K562 (cell line): ENCODE data around the gene JMY. TPM values are rescaled to one million over a fixed set of nuclear protein-coding genes. Genes with fewer than 3 reads are reported as not detected.
A peak's percentile ranks its signal among the peaks of the same experiment; 100 is the strongest.

Experiments
- ATAC-seq: fragments of 200-7000 bp; cut with Tn5 transposase; 3 replicates; pipeline ENCODE4 v1.9.1; 2020; ENCODE audit warnings: moderate library complexity
- BruUV-seq: library from RNA; stranded (reverse); fragments of 400-500 nt; replicated peaks from 2 replicates; lab custom pipeline; 2021; lab: Mats Ljungman, UMichigan
- CTCF ChIA-PET: fragments of 300-600 bp; formaldehyde crosslinking; extraction: SDS; loops from one replicate; lab custom pipeline; 2021; ENCODE audit warnings: low intra/inter-chr PET ratio; lab: Yijun Ruan, JAX
- POLR2A ChIA-PET: fragments of 300-600, 350-650 bp; sonication (Branson Sonifier 250); formaldehyde crosslinking; extraction: SDS; loops from one replicate; lab custom pipeline; 2021; ENCODE audit warnings: antibody characterized with exemption, inconsistent platforms; lab: Yijun Ruan, JAX
- DNase-seq, 4 experiments: peaks; one replicate each; pipeline versions ENCODE4 v3.0.0 to v3.0.0-alpha.2; 2011 to 2018; ENCODE audit warnings: low spot score in 3 of 4, mixed read lengths in 3 of 4; ENCODE audit errors: extremely low read depth in 1 of 4
- FAIRE-seq: peaks from 2 replicates; lab custom pipeline; 2011; peaks lifted over from hg19 to GRCh38; lab: Jason Lieb, UNC
- H2AFZ ChIP-seq: 2 replicates; pipeline ENCODE4 v1.6.0; 2011; ENCODE audit warnings: low read depth, low read length, control low read depth, inconsistent platforms
- H3K27ac ChIP-seq: fragments of 200-600 bp; 3 replicates; pipeline ENCODE4 v1.8.0; 2011; ENCODE audit warnings: low read depth, mild to moderate bottlenecking, control low read depth, inconsistent platforms, low read length, moderate library complexity, mixed read lengths; ENCODE audit errors: extremely low read depth
- H3K27me3 ChIP-seq, 2 experiments: fragments of 300-600 bp in 1 of 2; 2 replicates in 1 of 2; 3 replicates in 1 of 2; pipeline versions ENCODE4 v1.6.0 to v1.8.0; 2011; ENCODE audit warnings: inconsistent platforms in 2 of 2, low read length in 2 of 2, mild to moderate bottlenecking in 1 of 2, mixed read lengths in 1 of 2, moderate library complexity in 1 of 2; ENCODE audit not compliant: control insufficient read depth in 2 of 2, insufficient read depth in 2 of 2
- H3K36me3 ChIP-seq: fragments of 300-600 bp; 3 replicates; pipeline ENCODE4 v1.8.0; 2011; ENCODE audit warnings: mild to moderate bottlenecking, low read length, inconsistent platforms; ENCODE audit not compliant: control insufficient read depth, insufficient read depth
- H3K4me1 ChIP-seq, 2 experiments: fragments of 200-600 bp in 1 of 2; replicated peaks in 1 of 2; 2 replicates in 1 of 2; 3 replicates in 1 of 2; pipeline versions ENCODE4 v1.5.1 to v1.8.0; 2011; ENCODE audit warnings: inconsistent platforms in 2 of 2, low read length in 2 of 2, mild to moderate bottlenecking in 1 of 2, mixed read lengths in 1 of 2, moderate library complexity in 1 of 2; ENCODE audit not compliant: control insufficient read depth in 2 of 2, insufficient read depth in 2 of 2
- H3K4me2 ChIP-seq: 2 replicates; pipeline ENCODE4 v1.6.1; 2011; ENCODE audit warnings: low read length, control low read depth, inconsistent platforms, mixed read lengths; ENCODE audit not compliant: insufficient read depth
- H3K4me3 ChIP-seq: fragments of 200-600 bp; sonication (generic), shearing (Covaris generic); 2 replicates; pipeline ENCODE4 v1.5.1; 2016; ENCODE audit warnings: control low read depth, inconsistent platforms
- H3K79me2 ChIP-seq: fragments of 200-600 bp; 3 replicates; pipeline ENCODE4 v1.8.0; 2011; ENCODE audit warnings: low read length, inconsistent platforms; ENCODE audit not compliant: control insufficient read depth, insufficient read depth
- H3K9ac ChIP-seq, 2 experiments: 2 replicates each; pipeline versions ENCODE4 v1.6.0 to v1.6.1; 2011; ENCODE audit warnings: low read depth in 2 of 2, low read length in 2 of 2, control low read depth in 1 of 2, inconsistent platforms in 1 of 2, mild to moderate bottlenecking in 1 of 2, mixed read lengths in 1 of 2; ENCODE audit not compliant: insufficient read depth in 1 of 2
- H3K9me1 ChIP-seq: one replicate; pipeline ENCODE4 v1.6.0; 2011; ENCODE audit warnings: inconsistent platforms, mild to moderate bottlenecking, low read length, moderate library complexity; ENCODE audit not compliant: control insufficient read depth, insufficient read depth
- H3K9me3 ChIP-seq: replicated peaks from 2 replicates; pipeline ENCODE4 v1.5.1; 2011; ENCODE audit warnings: low read depth, low read length, inconsistent platforms; ENCODE audit not compliant: control insufficient read depth, insufficient read depth
- H4K20me1 ChIP-seq: replicated peaks from 2 replicates; pipeline ENCODE4 v1.6.1; 2011; ENCODE audit warnings: low read length, inconsistent platforms, mixed read lengths; ENCODE audit not compliant: control insufficient read depth, insufficient read depth
- MTF1 ChIP-seq: fragments of 250-450 bp; sonication (Bioruptor Pico); IDR thresholded peaks from 2 replicates; pipeline ENCODE4 v1.9.0; 2021; ENCODE audit warnings: moderate library complexity, mild to moderate bottlenecking, inconsistent platforms, borderline replicate concordance
- SAP30 ChIP-seq: fragments of 200-600 bp; sonication (generic); IDR thresholded peaks from 2 replicates; pipeline ENCODE4 v1.6.1; 2012; ENCODE audit warnings: borderline replicate concordance, low read depth, mild to moderate bottlenecking, moderate library complexity, low read length, control low read depth, inconsistent platforms; ENCODE audit not compliant: insufficient read depth, poor library complexity, severe bottlenecking
- SMARCB1 ChIP-seq: IDR thresholded peaks from 2 replicates; pipeline ENCODE4 v1.6.1; 2011; ENCODE audit warnings: improper control_type of control experiment, low read depth; ENCODE audit not compliant: insufficient read length
- SPI1 ChIP-seq: IDR thresholded peaks from 2 replicates; pipeline ENCODE4 v1.6.1; 2011; ENCODE audit warnings: low read depth, low read length, control low read depth, borderline replicate concordance
- ZFP1 ChIP-seq: fragments of 450-650 bp; formaldehyde crosslinking; IDR thresholded peaks from 2 replicates; pipeline ENCODE4 v1.4.0; 2020; ENCODE audit warnings: mild to moderate bottlenecking, mixed read lengths
- ZKSCAN3 ChIP-seq: fragments of 250-450 bp; sonication (Bioruptor Pico); IDR thresholded peaks from 2 replicates; pipeline ENCODE4 v1.4.0; 2020
- ZNF3 ChIP-seq: fragments of 250-450 bp; sonication (Bioruptor Pico); IDR thresholded peaks from 2 replicates; pipeline ENCODE4 v1.5.0; 2021; ENCODE audit warnings: mild to moderate bottlenecking, moderate library complexity
- ZNF408 ChIP-seq: fragments of 250-450 bp; sonication (Bioruptor Pico); IDR thresholded peaks from 2 replicates; pipeline ENCODE4 v1.4.0; 2020; ENCODE audit warnings: low read depth, mild to moderate bottlenecking, moderate library complexity
- WGBS: fragments of 100-300 bp; shearing (Covaris generic); methylation state at CpG from one replicate; pipeline ENCODE4 v1.1.6; 2016; ENCODE audit warnings: low coverage, mixed read lengths; ENCODE audit not compliant: insufficient coverage; ENCODE audit errors: missing lambda C conversion rate; 5-methylcytosine and 5-hydroxymethylcytosine counted together
- in situ Hi-C: fragments of 300-500 bp; cut with MboI; formaldehyde crosslinking; loops from 4 replicates; pipeline ENCODE4 v1.15.0; 2018; ENCODE audit warnings: inconsistent platforms, mixed read lengths
- intact Hi-C: fragments of 100-400 bp; cut with micrococcal nuclease; formaldehyde crosslinking; loops from 2 replicates; pipeline ENCODE4 v1.14.2; 2022
- polyA plus RNA-seq, 8 experiments: library from polyadenylated mRNA; depleted of rRNA in 4 of 8; stranded (reverse) in 5 of 8; unstranded in 3 of 8; fragments of >200 nt; fragmentation: Nextera tagmentation in 2 of 8; fragmentation: Illumina TruSeq in 1 of 8; extraction: Ambion mirVana in 2 of 8; extraction: Trizol in 1 of 8; gene quantifications; 2 replicates each; pipeline versions ENCODE4 v1.2.1 to v1.2.3, GENCODE V29; 2011 to 2014; ENCODE audit warnings: inconsistent platforms in 1 of 8, missing spikeins in 1 of 8
- total RNA-seq, 7 experiments: library from RNA; depleted of rRNA in 6 of 7; stranded (reverse); fragments of >200 nt in 6 of 7; fragmentation: Illumina TruSeq in 2 of 7; extraction: Trizol in 2 of 7; gene quantifications; 2 replicates each; pipeline versions ENCODE4 v1.2.1 to v1.2.3, GENCODE V29; 2011 to 2021; ENCODE audit warnings: low replicate concordance in 1 of 7

JMY gene
- total and polyA plus RNA-seq, 9 of the 15 experiments (the other 6 are each of a cell fraction or from before 2014, with no cell fraction given) = 1.1 to 5.5 (median 3.7) TPM

GRCh38 chr5:79297661-79298060 lies 61.7 kb downstream of the JMY start (continued):
- TF ChIP-seq ZNF408 (CRISPR knock-in tag) (no peak), ZKSCAN3 (CRISPR knock-in tag) (no peak), ZNF3 (CRISPR knock-in tag) (no peak), SMARCB1 (no peak), SAP30 (no peak), MTF1 (CRISPR knock-in tag) (no peak)

GRCh38 chr5:79301046-79301712 lies 65.2 kb downstream of the JMY start:
- FAIRE-seq = no peak
- no peaks in the 10 kb centered on the region for H3K27me3 ChIP-seq
- DNase-seq = no peak
- no peaks in the 10 kb centered on the region for H4K20me1 ChIP-seq
- in situ Hi-C loops (no loop called here), intact Hi-C loops (no loop called here)
- WGBS = 75% methylated on average over 4 of the region's 4 CpGs
- no peaks in the 10 kb centered on the region for H3K4me1 ChIP-seq
- peak; percentile 52 for TF ChIP-seq SPI1
- no peak for TF ChIP-seq ZFP1 (CRISPR knock-in tag)
- no peak overlapping the region for H3K4me3 ChIP-seq
- H3K79me2 ChIP-seq = no peaks in the 10 kb centered on the region
- no peaks in the 10 kb centered on the region for H3K9me1 ChIP-seq
- no peak overlapping the region for H3K9ac ChIP-seq
- CTCF ChIA-PET = no interaction called here
- peaks cover 10% of the 10 kb centered on the region; the same call in 1 of the 3 replicates for H3K36me3 ChIP-seq
- POLR2A ChIA-PET = interaction anchor here (0.6 to 0.9 kb wide), 3 partner anchors 11 to 147 kb away, joined by 3 read pairs; no protein-coding TSS in a partner anchor
- no peak overlapping the region for H3K4me2 ChIP-seq
- ATAC-seq = no peak
- BruUV-seq = no TSS peak
- H3K9me3 ChIP-seq = no peaks in the 10 kb centered on the region
- H2AFZ ChIP-seq = no peak overlapping the region
- no peak overlapping the region for H3K27ac ChIP-seq
